WTC11 (cell line): Measurements from ENCODE around the gene BPIFB4. TPM values are rescaled to one million over a fixed set of nuclear protein-coding genes. Genes with fewer than 3 reads are reported as not detected.

Source experiments
- ATAC-seq: fragments of 200-7000 bp; cut with Tn5 transposase; 2 replicates; pipeline ENCODE4 v1.10.0; 2021; ENCODE audit warnings: mild to moderate bottlenecking, moderate library complexity
- CTCF ChIA-PET: fragments of 300-600 bp; sonication (Branson Sonifier 250); formaldehyde crosslinking; loops from one replicate; lab custom pipeline; 2021; ENCODE audit warnings: antibody characterized with exemption; lab: Charles Lee
- POLR2A ChIA-PET: fragments of 350-600 bp; sonication (Branson Sonifier 250); formaldehyde crosslinking; loops from one replicate; lab custom pipeline; 2021; ENCODE audit warnings: antibody characterized with exemption; lab: Charles Lee
- DNase-seq: peaks from one replicate; pipeline ENCODE4 v3.0.0; 2021; ENCODE audit warnings: low spot score
- H3K27ac Mint-ChIP-seq: 2 replicates; pipeline ENCODE4 v1.8.0; 2021; ENCODE audit warnings: mixed read lengths
- H3K27me3 Mint-ChIP-seq: 2 replicates; pipeline ENCODE4 v1.8.0; 2021; ENCODE audit warnings: low read depth, mild to moderate bottlenecking, moderate library complexity, mixed read lengths
- H3K36me3 Mint-ChIP-seq: 2 replicates; pipeline ENCODE4 v1.8.0; 2021; ENCODE audit warnings: mixed read lengths
- H3K4me1 Mint-ChIP-seq: 2 replicates; pipeline ENCODE4 v1.8.0; 2022; ENCODE audit warnings: mixed read lengths
- H3K4me3 Mint-ChIP-seq: 2 replicates; pipeline ENCODE4 v1.8.0; 2021; ENCODE audit warnings: mild to moderate bottlenecking, moderate library complexity, mixed read lengths
- H3K9me3 Mint-ChIP-seq: 2 replicates; pipeline ENCODE4 v1.8.0; 2021; ENCODE audit warnings: mixed read lengths
- CREM ChIP-seq: sonication (generic); formaldehyde crosslinking; IDR thresholded peaks from 2 replicates; pipeline ENCODE4 v1.8.1; 2022; ENCODE audit warnings: mild to moderate bottlenecking, missing genetic modification reagents, moderate library complexity
- EMX1 ChIP-seq: fragments of 250-450 bp; sonication (Bioruptor Pico); IDR thresholded peaks from 2 replicates; pipeline ENCODE4 v1.8.0; 2021; ENCODE audit warnings: mild to moderate bottlenecking
- GABPB1 ChIP-seq: sonication (generic); formaldehyde crosslinking; IDR thresholded peaks from 2 replicates; pipeline ENCODE4 v1.8.1; 2023; ENCODE audit warnings: mild to moderate bottlenecking, missing genetic modification reagents
- GRHL2 ChIP-seq: fragments of 250-450 bp; sonication (Bioruptor Pico); IDR thresholded peaks from 2 replicates; pipeline ENCODE4 v1.8.0; 2022; ENCODE audit warnings: mild to moderate bottlenecking, moderate library complexity; ENCODE audit not compliant: insufficient replicate concordance, severe bottlenecking
- HMGA2 ChIP-seq: fragments of 250-450 bp; sonication (Bioruptor Pico); IDR thresholded peaks from 2 replicates; pipeline ENCODE4 v1.4.0; 2021; ENCODE audit warnings: mild to moderate bottlenecking, moderate library complexity
- IRF2 ChIP-seq: sonication (generic); formaldehyde crosslinking; IDR thresholded peaks from 2 replicates; pipeline ENCODE4 v1.8.0; 2022; ENCODE audit warnings: low read depth, missing genetic modification reagents, borderline replicate concordance
- JUN ChIP-seq: sonication (generic); formaldehyde crosslinking; IDR thresholded peaks from 2 replicates; pipeline ENCODE4 v1.8.0; 2023; ENCODE audit warnings: mild to moderate bottlenecking, missing genetic modification reagents
- MXD4 ChIP-seq: fragments of 250-450 bp; sonication (Bioruptor Pico); IDR thresholded peaks from 2 replicates; pipeline ENCODE4 v1.8.0; 2021; ENCODE audit warnings: mild to moderate bottlenecking, moderate library complexity, borderline replicate concordance
- PRRX2 ChIP-seq: fragments of 250-450 bp; sonication (Bioruptor Pico); IDR thresholded peaks from 2 replicates; pipeline ENCODE4 v1.8.0; 2021; ENCODE audit warnings: mild to moderate bottlenecking
- ZNF121 ChIP-seq: sonication (generic); formaldehyde crosslinking; IDR thresholded peaks from 2 replicates; pipeline ENCODE4 v1.8.0; 2023; ENCODE audit warnings: missing genetic modification reagents
- ZNF232 ChIP-seq: sonication (generic); formaldehyde crosslinking; IDR thresholded peaks from 2 replicates; pipeline ENCODE4 v1.8.0; 2022; ENCODE audit warnings: mild to moderate bottlenecking, missing genetic modification reagents
- ZNF263 ChIP-seq: sonication (generic); formaldehyde crosslinking; IDR thresholded peaks from 2 replicates; pipeline ENCODE4 v1.8.1; 2022; ENCODE audit warnings: low read depth, mild to moderate bottlenecking, moderate library complexity, missing genetic modification reagents
- ZNF671 ChIP-seq: fragments of 250-450 bp; sonication (Bioruptor Pico); IDR thresholded peaks from 2 replicates; pipeline ENCODE4 v1.8.0; 2021; ENCODE audit warnings: mild to moderate bottlenecking
- total RNA-seq: library from RNA; stranded (reverse); gene quantifications from 3 replicates; pipeline ENCODE4 v1.2.3, GENCODE V29; 2021
- TF ChIP-seq, protein P1 (sequence below): sonication (generic); formaldehyde crosslinking; IDR thresholded peaks from 2 replicates; pipeline ENCODE4 v1.8.0; 2023; ENCODE audit warnings: mild to moderate bottlenecking, missing genetic modification reagents
- TF ChIP-seq, protein P2 (sequence below): sonication (generic); formaldehyde crosslinking; IDR thresholded peaks from 2 replicates; pipeline ENCODE4 v1.8.1; 2023; ENCODE audit warnings: mild to moderate bottlenecking, missing genetic modification reagents, moderate library complexity
- TF ChIP-seq, protein P3 (sequence below): fragments of 200-600 bp; IDR thresholded peaks from 2 replicates; pipeline ENCODE4 v1.8.0; 2022; ENCODE audit warnings: antibody characterized with exemption
- TF ChIP-seq, protein P4 (sequence below): sonication (generic); formaldehyde crosslinking; IDR thresholded peaks from 2 replicates; pipeline ENCODE4 v1.8.1; 2023; ENCODE audit warnings: mild to moderate bottlenecking, missing genetic modification reagents
- TF ChIP-seq, protein P5 (sequence below): sonication (generic); formaldehyde crosslinking; IDR thresholded peaks from 2 replicates; pipeline ENCODE4 v1.8.1; 2023; ENCODE audit warnings: mild to moderate bottlenecking, missing genetic modification reagents, moderate library complexity
- TF ChIP-seq, protein P6 (sequence below): sonication (generic); formaldehyde crosslinking; IDR thresholded peaks from 2 replicates; pipeline ENCODE4 v1.8.1; 2022; ENCODE audit warnings: missing genetic modification reagents, borderline replicate concordance
- TF ChIP-seq, protein P7 (sequence below): sonication (generic); formaldehyde crosslinking; IDR thresholded peaks from 2 replicates; pipeline ENCODE4 v1.8.1; 2022; ENCODE audit warnings: mild to moderate bottlenecking, moderate library complexity, missing genetic modification reagents

BPIFB4 gene
- total RNA-seq, 1 experiment from 2014 or later, result not detected

DNA sequence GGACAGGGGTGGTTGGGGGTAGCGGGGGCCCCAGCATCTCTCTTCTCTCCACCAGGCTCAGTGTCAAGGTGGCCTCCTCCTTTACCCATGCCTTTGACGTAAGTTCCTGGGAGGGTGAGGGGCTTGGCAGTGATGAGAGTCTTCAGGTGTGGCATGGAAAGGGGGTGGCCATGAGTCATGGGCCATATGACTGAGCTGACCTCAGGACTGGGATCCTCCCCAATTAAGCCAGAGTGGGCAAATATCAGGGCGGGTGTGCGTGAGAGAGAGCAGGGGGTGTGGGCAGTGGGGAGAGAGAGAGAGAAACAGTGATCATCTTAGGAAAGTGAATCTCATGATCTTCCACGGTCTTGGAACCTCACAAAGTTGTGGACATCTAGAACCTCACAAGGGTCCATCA lies 8.2 kb upstream of the BPIFB4 start:
- ChIA-PET CTCF (no interaction called here), POLR2A (no interaction called here)
- Mint-ChIP-seq H3K9me3 (peaks cover 5% of the 10 kb centered on the region), H3K27ac (no peak overlapping the region), H3K27me3 (no peaks in the 10 kb centered on the region; the same call in 1 of the 2 replicates), H3K4me1 (no peaks in the 10 kb centered on the region), H3K36me3 (no peaks in the 10 kb centered on the region), H3K4me3 (no peak overlapping the region)
- TF ChIP-seq, protein P1, sequence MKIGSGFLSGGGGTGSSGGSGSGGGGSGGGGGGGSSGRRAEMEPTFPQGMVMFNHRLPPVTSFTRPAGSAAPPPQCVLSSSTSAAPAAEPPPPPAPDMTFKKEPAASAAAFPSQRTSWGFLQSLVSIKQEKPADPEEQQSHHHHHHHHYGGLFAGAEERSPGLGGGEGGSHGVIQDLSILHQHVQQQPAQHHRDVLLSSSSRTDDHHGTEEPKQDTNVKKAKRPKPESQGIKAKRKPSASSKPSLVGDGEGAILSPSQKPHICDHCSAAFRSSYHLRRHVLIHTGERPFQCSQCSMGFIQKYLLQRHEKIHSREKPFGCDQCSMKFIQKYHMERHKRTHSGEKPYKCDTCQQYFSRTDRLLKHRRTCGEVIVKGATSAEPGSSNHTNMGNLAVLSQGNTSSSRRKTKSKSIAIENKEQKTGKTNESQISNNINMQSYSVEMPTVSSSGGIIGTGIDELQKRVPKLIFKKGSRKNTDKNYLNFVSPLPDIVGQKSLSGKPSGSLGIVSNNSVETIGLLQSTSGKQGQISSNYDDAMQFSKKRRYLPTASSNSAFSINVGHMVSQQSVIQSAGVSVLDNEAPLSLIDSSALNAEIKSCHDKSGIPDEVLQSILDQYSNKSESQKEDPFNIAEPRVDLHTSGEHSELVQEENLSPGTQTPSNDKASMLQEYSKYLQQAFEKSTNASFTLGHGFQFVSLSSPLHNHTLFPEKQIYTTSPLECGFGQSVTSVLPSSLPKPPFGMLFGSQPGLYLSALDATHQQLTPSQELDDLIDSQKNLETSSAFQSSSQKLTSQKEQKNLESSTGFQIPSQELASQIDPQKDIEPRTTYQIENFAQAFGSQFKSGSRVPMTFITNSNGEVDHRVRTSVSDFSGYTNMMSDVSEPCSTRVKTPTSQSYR (CRISPR knock-in tag), result no peak
- no peak for TF ChIP-seq ZNF121 (CRISPR knock-in tag)
- TF ChIP-seq JUN (CRISPR knock-in tag), result no peak
- TF ChIP-seq, protein P2, sequence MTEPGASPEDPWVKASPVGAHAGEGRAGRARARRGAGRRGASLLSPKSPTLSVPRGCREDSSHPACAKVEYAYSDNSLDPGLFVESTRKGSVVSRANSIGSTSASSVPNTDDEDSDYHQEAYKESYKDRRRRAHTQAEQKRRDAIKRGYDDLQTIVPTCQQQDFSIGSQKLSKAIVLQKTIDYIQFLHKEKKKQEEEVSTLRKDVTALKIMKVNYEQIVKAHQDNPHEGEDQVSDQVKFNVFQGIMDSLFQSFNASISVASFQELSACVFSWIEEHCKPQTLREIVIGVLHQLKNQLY (CRISPR knock-in tag), result no peak
- no peak for TF ChIP-seq ZNF232
- no peak for TF ChIP-seq PRRX2 (CRISPR knock-in tag)
- no peak for TF ChIP-seq ZNF263
- TF ChIP-seq HMGA2 (CRISPR knock-in tag), result no peak
- TF ChIP-seq, protein P3, sequence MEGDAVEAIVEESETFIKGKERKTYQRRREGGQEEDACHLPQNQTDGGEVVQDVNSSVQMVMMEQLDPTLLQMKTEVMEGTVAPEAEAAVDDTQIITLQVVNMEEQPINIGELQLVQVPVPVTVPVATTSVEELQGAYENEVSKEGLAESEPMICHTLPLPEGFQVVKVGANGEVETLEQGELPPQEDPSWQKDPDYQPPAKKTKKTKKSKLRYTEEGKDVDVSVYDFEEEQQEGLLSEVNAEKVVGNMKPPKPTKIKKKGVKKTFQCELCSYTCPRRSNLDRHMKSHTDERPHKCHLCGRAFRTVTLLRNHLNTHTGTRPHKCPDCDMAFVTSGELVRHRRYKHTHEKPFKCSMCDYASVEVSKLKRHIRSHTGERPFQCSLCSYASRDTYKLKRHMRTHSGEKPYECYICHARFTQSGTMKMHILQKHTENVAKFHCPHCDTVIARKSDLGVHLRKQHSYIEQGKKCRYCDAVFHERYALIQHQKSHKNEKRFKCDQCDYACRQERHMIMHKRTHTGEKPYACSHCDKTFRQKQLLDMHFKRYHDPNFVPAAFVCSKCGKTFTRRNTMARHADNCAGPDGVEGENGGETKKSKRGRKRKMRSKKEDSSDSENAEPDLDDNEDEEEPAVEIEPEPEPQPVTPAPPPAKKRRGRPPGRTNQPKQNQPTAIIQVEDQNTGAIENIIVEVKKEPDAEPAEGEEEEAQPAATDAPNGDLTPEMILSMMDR, result no peak
- TF ChIP-seq, protein P4, sequence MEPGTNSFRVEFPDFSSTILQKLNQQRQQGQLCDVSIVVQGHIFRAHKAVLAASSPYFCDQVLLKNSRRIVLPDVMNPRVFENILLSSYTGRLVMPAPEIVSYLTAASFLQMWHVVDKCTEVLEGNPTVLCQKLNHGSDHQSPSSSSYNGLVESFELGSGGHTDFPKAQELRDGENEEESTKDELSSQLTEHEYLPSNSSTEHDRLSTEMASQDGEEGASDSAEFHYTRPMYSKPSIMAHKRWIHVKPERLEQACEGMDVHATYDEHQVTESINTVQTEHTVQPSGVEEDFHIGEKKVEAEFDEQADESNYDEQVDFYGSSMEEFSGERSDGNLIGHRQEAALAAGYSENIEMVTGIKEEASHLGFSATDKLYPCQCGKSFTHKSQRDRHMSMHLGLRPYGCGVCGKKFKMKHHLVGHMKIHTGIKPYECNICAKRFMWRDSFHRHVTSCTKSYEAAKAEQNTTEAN (CRISPR knock-in tag), result no peak
- ATAC-seq (no peak), DNase-seq (no peak)

DNA sequence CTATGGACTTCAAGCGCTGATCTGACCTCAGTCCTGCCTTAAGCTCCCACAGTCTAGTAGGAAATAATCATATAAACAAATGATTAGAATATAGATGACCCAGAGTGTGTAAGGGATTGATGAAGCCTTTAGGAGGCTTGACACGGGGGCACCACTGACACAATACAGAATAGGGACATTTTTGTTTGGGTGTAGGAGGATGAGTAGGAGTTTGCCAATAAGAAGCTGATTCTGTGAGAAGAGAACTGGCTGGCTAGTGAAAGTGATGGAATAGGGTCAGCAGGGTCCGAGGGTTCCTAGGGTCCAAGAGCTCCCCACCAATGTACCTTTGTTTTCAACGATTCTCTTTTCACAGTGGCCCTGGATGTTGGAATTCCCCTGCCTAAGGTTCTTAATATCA lies 7.1 kb upstream of the BPIFB4 start:
- H3K9me3 Mint-ChIP-seq, result peaks cover 5% of the 10 kb centered on the region
- H3K4me1 Mint-ChIP-seq, result no peaks in the 10 kb centered on the region
- ChIA-PET CTCF (interaction anchor here (1.0 kb wide), 1 partner anchor 77 kb away, joined by 3 read pairs; no protein-coding TSS in a partner anchor), POLR2A (no interaction called here)
- H3K27me3 Mint-ChIP-seq, result no peaks in the 10 kb centered on the region; the same call in 1 of the 2 replicates
- TF ChIP-seq, protein P5, sequence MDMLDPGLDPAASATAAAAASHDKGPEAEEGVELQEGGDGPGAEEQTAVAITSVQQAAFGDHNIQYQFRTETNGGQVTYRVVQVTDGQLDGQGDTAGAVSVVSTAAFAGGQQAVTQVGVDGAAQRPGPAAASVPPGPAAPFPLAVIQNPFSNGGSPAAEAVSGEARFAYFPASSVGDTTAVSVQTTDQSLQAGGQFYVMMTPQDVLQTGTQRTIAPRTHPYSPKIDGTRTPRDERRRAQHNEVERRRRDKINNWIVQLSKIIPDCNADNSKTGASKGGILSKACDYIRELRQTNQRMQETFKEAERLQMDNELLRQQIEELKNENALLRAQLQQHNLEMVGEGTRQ (CRISPR knock-in tag), result no peak
- no peak overlapping the region for H3K27ac Mint-ChIP-seq
- DNase-seq (no peak), ATAC-seq (no peak)
- H3K36me3 Mint-ChIP-seq, result no peaks in the 10 kb centered on the region
- H3K4me3 Mint-ChIP-seq, result no peak overlapping the region

DNA sequence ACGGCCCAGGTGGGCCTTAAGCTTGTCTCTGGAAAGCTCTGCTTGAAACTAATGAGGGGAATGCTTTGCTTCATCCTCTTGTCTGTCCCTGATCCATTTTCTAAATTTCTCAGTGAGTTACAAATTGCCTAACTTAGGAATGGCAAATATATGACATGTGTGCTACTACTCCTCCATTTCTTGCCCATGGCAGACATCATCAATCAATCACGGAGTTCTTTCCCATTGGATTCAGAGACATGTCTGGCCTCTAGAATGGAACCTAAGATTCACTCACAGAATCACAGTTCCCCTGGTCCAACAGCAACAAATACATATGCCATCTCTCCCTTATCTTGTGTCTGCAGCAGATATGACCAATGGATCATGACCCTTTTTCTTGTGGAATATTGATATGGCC lies 6.6 kb upstream of the BPIFB4 start:
- ATAC-seq, result no peak
- H3K36me3 Mint-ChIP-seq, result no peaks in the 10 kb centered on the region
- POLR2A ChIA-PET, result no interaction called here
- H3K9me3 Mint-ChIP-seq, result peaks cover 5% of the 10 kb centered on the region
- no peaks in the 10 kb centered on the region for H3K4me1 Mint-ChIP-seq
- CTCF ChIA-PET, result interaction anchor here (1.0 kb wide), 1 partner anchor 77 kb away, joined by 3 read pairs; no protein-coding TSS in a partner anchor
- no peak for DNase-seq
- no peak overlapping the region for H3K4me3 Mint-ChIP-seq
- H3K27me3 Mint-ChIP-seq, result no peaks in the 10 kb centered on the region; the same call in 1 of the 2 replicates
- H3K27ac Mint-ChIP-seq, result no peak overlapping the region
- TF ChIP-seq, protein P6, sequence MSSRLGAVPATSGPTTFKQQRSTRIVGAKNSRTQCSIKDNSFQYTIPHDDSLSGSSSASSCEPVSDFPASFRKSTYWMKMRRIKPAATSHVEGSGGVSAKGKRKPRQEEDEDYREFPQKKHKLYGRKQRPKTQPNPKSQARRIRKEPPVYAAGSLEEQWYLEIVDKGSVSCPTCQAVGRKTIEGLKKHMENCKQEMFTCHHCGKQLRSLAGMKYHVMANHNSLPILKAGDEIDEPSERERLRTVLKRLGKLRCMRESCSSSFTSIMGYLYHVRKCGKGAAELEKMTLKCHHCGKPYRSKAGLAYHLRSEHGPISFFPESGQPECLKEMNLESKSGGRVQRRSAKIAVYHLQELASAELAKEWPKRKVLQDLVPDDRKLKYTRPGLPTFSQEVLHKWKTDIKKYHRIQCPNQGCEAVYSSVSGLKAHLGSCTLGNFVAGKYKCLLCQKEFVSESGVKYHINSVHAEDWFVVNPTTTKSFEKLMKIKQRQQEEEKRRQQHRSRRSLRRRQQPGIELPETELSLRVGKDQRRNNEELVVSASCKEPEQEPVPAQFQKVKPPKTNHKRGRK, result no peak
- TF ChIP-seq GRHL2 (CRISPR knock-in tag) (no peak), MXD4 (CRISPR knock-in tag) (no peak), IRF2 (CRISPR knock-in tag) (no peak), ZNF671 (CRISPR knock-in tag) (no peak), HMGA2 (CRISPR knock-in tag) (no peak), CREM (CRISPR knock-in tag) (no peak), GABPB1 (CRISPR knock-in tag) (no peak), EMX1 (CRISPR knock-in tag) (no peak)
- TF ChIP-seq, protein P1 (CRISPR knock-in tag), result no peak
- TF ChIP-seq, protein P7, sequence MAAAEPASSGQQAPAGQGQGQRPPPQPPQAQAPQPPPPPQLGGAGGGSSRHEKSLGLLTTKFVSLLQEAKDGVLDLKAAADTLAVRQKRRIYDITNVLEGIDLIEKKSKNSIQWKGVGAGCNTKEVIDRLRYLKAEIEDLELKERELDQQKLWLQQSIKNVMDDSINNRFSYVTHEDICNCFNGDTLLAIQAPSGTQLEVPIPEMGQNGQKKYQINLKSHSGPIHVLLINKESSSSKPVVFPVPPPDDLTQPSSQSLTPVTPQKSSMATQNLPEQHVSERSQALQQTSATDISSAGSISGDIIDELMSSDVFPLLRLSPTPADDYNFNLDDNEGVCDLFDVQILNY (CRISPR knock-in tag), result no peak
